ENCODE results near the gene R3HDM1. TPM values are rescaled to one million over a fixed set of nuclear protein-coding genes. Genes with fewer than 3 reads are reported as not detected.
"Not testable (repeated sequence)": the region's sequence is repeated elsewhere in the genome, so short reads cannot be mapped to it uniquely, and the experiment has no call there.

The R3HDM1 gene
- 9.0 and 11.7 TPM in 2 replicates for total RNA-seq (2014; rRNA removed)
- polyA plus RNA-seq (2012): 13.6 TPM

GRCh38 chr2:135531231-135532197 is at the start of gene R3HDM1:
Gene R3HDM1, plus strand, starts transcription at chr2:135531484. Its CDS starts 73,362 bp downstream, at chr2:135604846.
- DNase-seq (ENCODE audit: low read depth): peak; percentile 100

GRCh38 chr2:135485441-135485840 is 45.8 kb upstream of the R3HDM1 start:
- no peak for DNase-seq (ENCODE audit: low read depth)

GRCh38 chr2:135490376-135490775 is 40.9 kb upstream of the R3HDM1 start:
- DNase-seq (ENCODE audit: low read depth): peak; percentile 26

GRCh38 chr2:135494503-135494902 is 36.8 kb upstream of the R3HDM1 start:
- DNase-seq (ENCODE audit: low read depth): peak; percentile 39

- no peak for DNase-seq (ENCODE audit: low read depth)
These were observed 36.4 kb upstream of the R3HDM1 start for GRCh38 chr2:135494917-135495316.

- DNase-seq (ENCODE audit: low read depth): not testable (repeated sequence)
These were observed 32.7 kb upstream of the R3HDM1 start for GRCh38 chr2:135498588-135498987.

- DNase-seq (ENCODE audit: low read depth): no peak
These were observed 26.5 kb upstream of the R3HDM1 start for GRCh38 chr2:135504811-135505210.

- no peak for DNase-seq (ENCODE audit: low read depth)
These were observed 20.7 kb upstream of the R3HDM1 start for GRCh38 chr2:135510577-135510976.

- DNase-seq (ENCODE audit: low read depth): no peak
These were observed 19.2 kb upstream of the R3HDM1 start for GRCh38 chr2:135512099-135512498.

- DNase-seq (ENCODE audit: low read depth): no peak
These were observed 5.5 kb upstream of the R3HDM1 start for GRCh38 chr2:135525786-135526185.

GRCh38 chr2:135528006-135528405 is 3.3 kb upstream of the R3HDM1 start:
- no peak for DNase-seq (ENCODE audit: low read depth)

GRCh38 chr2:135530313-135531230 is 712 bp upstream of the R3HDM1 start, which contains the start of gene ZRANB3:
Gene ZRANB3, minus strand, starts transcription at chr2:135531218.
- peak; percentile 98 for DNase-seq (ENCODE audit: low read depth)

- peak; percentile 20 for DNase-seq (ENCODE audit: low read depth)
These were observed 1.3 kb downstream of the R3HDM1 start for GRCh38 chr2:135532581-135532980.

- not testable (repeated sequence) for DNase-seq (ENCODE audit: low read depth)
These were observed 2.3 kb downstream of the R3HDM1 start for GRCh38 chr2:135533545-135533944.

- no peak for DNase-seq (ENCODE audit: low read depth)
These were observed 15.2 kb downstream of the R3HDM1 start for GRCh38 chr2:135546436-135546835.

GRCh38 chr2:135547311-135547710 is 16.0 kb downstream of the R3HDM1 start:
- no peak for DNase-seq (ENCODE audit: low read depth)

- no peak for DNase-seq (ENCODE audit: low read depth)
These were observed 20.1 kb downstream of the R3HDM1 start for GRCh38 chr2:135551356-135551755.

GRCh38 chr2:135552887-135553286 is 21.6 kb downstream of the R3HDM1 start:
- DNase-seq (ENCODE audit: low read depth): no peak

- no peak for DNase-seq (ENCODE audit: low read depth)
These were observed 24.0 kb downstream of the R3HDM1 start for GRCh38 chr2:135555311-135555710.

GRCh38 chr2:135557530-135557929 is 26.2 kb downstream of the R3HDM1 start:
- peak; percentile 3 for DNase-seq (ENCODE audit: low read depth)

- no peak for DNase-seq (ENCODE audit: low read depth)
These were observed 30.6 kb downstream of the R3HDM1 start for GRCh38 chr2:135561925-135562324.

GRCh38 chr2:135563793-135564192 is 32.5 kb downstream of the R3HDM1 start:
- DNase-seq (ENCODE audit: low read depth): peak; percentile 25

All from LHCN-M2 (cell line).